GM19328 (cell line): ENCODE results near the gene CCDC57.

ENCODE experiments used
- ATAC-seq: cut with Tn5 transposase; IDR thresholded peaks from one replicate; pipeline ENCODE4 v1.9.1; 2021; ENCODE audit warnings: mild to moderate bottlenecking, moderate library complexity; ENCODE audit not compliant: unreplicated experiment

The CCDC57 gene

GRCh38 chr17:82085031-82085861 is 127.4 kb downstream of the CCDC57 start:
- ATAC-seq = no peak

GRCh38 chr17:82084373-82085030 is 128.1 kb downstream of the CCDC57 start:
- ATAC-seq = no peak

- ATAC-seq = no peak
Measured at GRCh38 chr17:82083533-82084359, 128.9 kb downstream of the CCDC57 start.

- ATAC-seq = no peak
Measured at GRCh38 chr17:82083009-82083408, 129.6 kb downstream of the CCDC57 start.

GRCh38 chr17:82082456-82082855 is 130.2 kb downstream of the CCDC57 start:
- ATAC-seq = no peak

- ATAC-seq = no peak
Measured at GRCh38 chr17:82081966-82082365, 130.7 kb downstream of the CCDC57 start.

GRCh38 chr17:82081546-82081945 is 131.1 kb downstream of the CCDC57 start:
- no peak for ATAC-seq

- no peak for ATAC-seq
Measured at GRCh38 chr17:82080789-82081464, 131.7 kb downstream of the CCDC57 start.

GRCh38 chr17:82080048-82080788 is 132.4 kb downstream of the CCDC57 start:
- no peak for ATAC-seq

GRCh38 chr17:82079001-82079677 is 133.5 kb downstream of the CCDC57 start:
- no peak for ATAC-seq

GRCh38 chr17:82078433-82078832 is 134.2 kb downstream of the CCDC57 start:
- no peak for ATAC-seq

- ATAC-seq = no peak
Measured at GRCh38 chr17:82077617-82078358, 134.9 kb downstream of the CCDC57 start.

GRCh38 chr17:82076785-82077591 is 135.7 kb downstream of the CCDC57 start:
- no peak for ATAC-seq

GRCh38 chr17:82076018-82076784 is 136.4 kb downstream of the CCDC57 start:
- no peak for ATAC-seq

- ATAC-seq = no peak
Measured at GRCh38 chr17:82073446-82073845, 139.2 kb downstream of the CCDC57 start.

- no peak for ATAC-seq
Measured at GRCh38 chr17:82072827-82073226, 139.8 kb downstream of the CCDC57 start.

GRCh38 chr17:82070611-82071010 is 142.0 kb downstream of the CCDC57 start:
- ATAC-seq = no peak
